ENCODE results near the gene PCBD1. TPM values are rescaled to one million over a fixed set of nuclear protein-coding genes. Genes with fewer than 3 reads are reported as not detected.

PCBD1 gene
- total RNA-seq, 1 experiment from 2014 or later = 164 TPM

- no TSS peak for BruUV-seq (replicated peaks)
Observed at GRCh38 chr10:70917226-70917625, 28.9 kb upstream of the PCBD1 start.

GRCh38 chr10:70916241-70916640 is 27.9 kb upstream of the PCBD1 start:
- POLR2A ChIA-PET (ENCODE audit: unreplicated experiment) = interaction anchor here (0.6 kb wide), 1 partner anchor 212 kb away, joined by 3 read pairs; no protein-coding TSS in a partner anchor
- no peak for DNase-seq
- intact Hi-C loops (cut with micrococcal nuclease; ENCODE audit: unreplicated experiment) = no loop called here
- no peak overlapping the region for H3K4me3 ChIP-seq
- H3K4me1 ChIP-seq (replicated peaks; ENCODE audit: insufficient read depth) = peaks cover 14% of the 10 kb centered on the region
- no peaks in the 10 kb centered on the region for H3K9me2 ChIP-seq (ENCODE audit: insufficient read depth)
- H3K36me3 ChIP-seq (ENCODE audit: low read depth) = no peaks in the 10 kb centered on the region
- H2AFZ ChIP-seq = no peak overlapping the region
- peaks cover 6% of the 10 kb centered on the region; the same call in 1 of the 2 replicates for H3F3A ChIP-seq (ENCODE audit: insufficient read depth, low read depth)
- H3K9me3 ChIP-seq (ENCODE audit: insufficient read depth, low read depth) = 0 out of 2 replicates have a peak, but pooled peaks cover 3% of the 10 kb centered on the region
- H4K20me1 ChIP-seq (ENCODE audit: insufficient read depth) = no peaks in the 10 kb centered on the region
- BruUV-seq (replicated peaks) = no TSS peak
- peaks cover 61% of the 10 kb centered on the region for H3K27me3 ChIP-seq (ENCODE audit: insufficient read depth, low read depth)
- no peaks in the 10 kb centered on the region for H3K79me2 ChIP-seq (ENCODE audit: low read depth)
- no peak overlapping the region for H3K4me2 ChIP-seq
- CTCF ChIA-PET = no interaction called here
- TF ChIP-seq CTCF (conservative IDR thresholded peaks at IDR 0.05) (no peak), EZH2 (IDR thresholded peaks at IDR 0.05; ENCODE audit: low read depth) (no peak)
- H3K27ac ChIP-seq = no peak overlapping the region

More at GRCh38 chr10:70917226-70917625, 28.9 kb upstream of the PCBD1 start:
- Histone ChIP-seq H3K9me3 (ENCODE audit: insufficient read depth, low read depth) (no peaks in the 10 kb centered on the region), H3K36me3 (ENCODE audit: low read depth) (no peaks in the 10 kb centered on the region), H3K27ac (no peak overlapping the region), H3F3A (ENCODE audit: insufficient read depth, low read depth) (peaks cover 8% of the 10 kb centered on the region; the same call in 1 of the 2 replicates), H2AFZ (no peak overlapping the region), H4K20me1 (ENCODE audit: insufficient read depth) (no peaks in the 10 kb centered on the region), H3K4me1 (replicated peaks; ENCODE audit: insufficient read depth) (peaks cover 17% of the 10 kb centered on the region), H3K79me2 (ENCODE audit: low read depth) (no peaks in the 10 kb centered on the region), H3K9me2 (ENCODE audit: insufficient read depth) (no peaks in the 10 kb centered on the region), H3K4me3 (no peak overlapping the region), H3K4me2 (no peak overlapping the region), H3K27me3 (ENCODE audit: insufficient read depth, low read depth) (peaks cover 57% of the 10 kb centered on the region)
- intact Hi-C loops (cut with micrococcal nuclease; ENCODE audit: unreplicated experiment) = no loop called here
- DNase-seq = no peak
- CTCF ChIA-PET = no interaction called here
- POLR2A ChIA-PET (ENCODE audit: unreplicated experiment) = no interaction called here
- no peak for TF ChIP-seq CTCF (conservative IDR thresholded peaks at IDR 0.05)
- TF ChIP-seq EZH2 (IDR thresholded peaks at IDR 0.05; ENCODE audit: low read depth) = no peak

DNA sequence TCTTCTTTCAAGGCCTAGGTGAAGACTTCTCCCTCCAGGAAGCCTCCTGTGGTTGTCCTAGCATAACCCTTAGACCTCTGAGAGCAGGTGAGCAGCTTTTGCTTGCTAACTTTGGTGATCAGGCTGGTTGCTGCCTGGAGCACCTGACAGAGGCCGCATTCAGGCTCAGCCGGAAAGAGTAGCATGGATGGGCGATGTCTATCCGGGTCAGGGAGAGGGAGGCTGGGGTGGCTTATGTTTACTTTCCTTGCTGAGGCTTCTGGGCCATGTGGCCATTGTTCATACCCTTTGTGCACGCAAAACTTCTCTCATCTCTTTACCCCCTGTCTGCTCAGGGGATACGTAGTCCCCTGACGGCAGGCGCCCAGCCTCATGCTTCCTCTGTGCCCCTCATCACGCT is 27.4 kb upstream of the PCBD1 start:
- Histone ChIP-seq H3K27me3 (ENCODE audit: insufficient read depth, low read depth) (peaks cover 61% of the 10 kb centered on the region), H3F3A (ENCODE audit: insufficient read depth, low read depth) (peaks cover 2% of the 10 kb centered on the region; the same call in 1 of the 2 replicates), H3K4me2 (no peak overlapping the region), H2AFZ (no peak overlapping the region), H3K4me1 (replicated peaks; ENCODE audit: insufficient read depth) (peaks cover 10% of the 10 kb centered on the region), H3K9me3 (ENCODE audit: insufficient read depth, low read depth) (0 out of 2 replicates have a peak, but pooled peaks cover 3% of the 10 kb centered on the region), H4K20me1 (ENCODE audit: insufficient read depth) (no peaks in the 10 kb centered on the region), H3K4me3 (no peak overlapping the region), H3K36me3 (ENCODE audit: low read depth) (no peaks in the 10 kb centered on the region), H3K9me2 (ENCODE audit: insufficient read depth) (no peaks in the 10 kb centered on the region), H3K79me2 (ENCODE audit: low read depth) (no peaks in the 10 kb centered on the region), H3K27ac (no peak overlapping the region)
- CTCF ChIA-PET = no interaction called here
- no TSS peak for BruUV-seq (replicated peaks)
- DNase-seq = no peak
- no peak for TF ChIP-seq EZH2 (IDR thresholded peaks at IDR 0.05; ENCODE audit: low read depth)
- intact Hi-C loops (cut with micrococcal nuclease; ENCODE audit: unreplicated experiment) = no loop called here
- POLR2A ChIA-PET (ENCODE audit: unreplicated experiment) = no interaction called here

GRCh38 chr10:70915206-70915605 is 26.8 kb upstream of the PCBD1 start:
- Histone ChIP-seq H3K4me3 (no peak overlapping the region), H3K9me2 (ENCODE audit: insufficient read depth) (no peaks in the 10 kb centered on the region), H2AFZ (no peak overlapping the region), H3K4me1 (replicated peaks; ENCODE audit: insufficient read depth) (peaks cover 4% of the 10 kb centered on the region), H3K9me3 (ENCODE audit: insufficient read depth, low read depth) (0 out of 2 replicates have a peak, but pooled peaks cover 3% of the 10 kb centered on the region), H3K4me2 (no peak overlapping the region), H3F3A (ENCODE audit: insufficient read depth, low read depth) (no peaks in the 10 kb centered on the region), H3K79me2 (ENCODE audit: low read depth) (no peaks in the 10 kb centered on the region), H4K20me1 (ENCODE audit: insufficient read depth) (no peaks in the 10 kb centered on the region), H3K36me3 (ENCODE audit: low read depth) (no peaks in the 10 kb centered on the region), H3K27me3 (ENCODE audit: insufficient read depth, low read depth) (peaks cover 61% of the 10 kb centered on the region), H3K27ac (no peak overlapping the region)
- DNase-seq = no peak
- POLR2A ChIA-PET (ENCODE audit: unreplicated experiment) = no interaction called here
- no peak for TF ChIP-seq EZH2 (IDR thresholded peaks at IDR 0.05; ENCODE audit: low read depth)
- no peak for TF ChIP-seq CTCF (conservative IDR thresholded peaks at IDR 0.05)
- CTCF ChIA-PET = no interaction called here
- intact Hi-C loops (cut with micrococcal nuclease; ENCODE audit: unreplicated experiment) = no loop called here
- BruUV-seq (replicated peaks) = no TSS peak
